ENCODE data around the gene KIF1C. TPM values are rescaled to one million over a fixed set of nuclear protein-coding genes. Genes with fewer than 3 reads are reported as not detected.
"Not testable (repeated sequence)": the region's sequence is repeated elsewhere in the genome, so short reads cannot be mapped to it uniquely, and the experiment has no call there.

The KIF1C gene
- total RNA-seq, 2 donors from 2014 or later, result 195 to 291 TPM

DNA sequence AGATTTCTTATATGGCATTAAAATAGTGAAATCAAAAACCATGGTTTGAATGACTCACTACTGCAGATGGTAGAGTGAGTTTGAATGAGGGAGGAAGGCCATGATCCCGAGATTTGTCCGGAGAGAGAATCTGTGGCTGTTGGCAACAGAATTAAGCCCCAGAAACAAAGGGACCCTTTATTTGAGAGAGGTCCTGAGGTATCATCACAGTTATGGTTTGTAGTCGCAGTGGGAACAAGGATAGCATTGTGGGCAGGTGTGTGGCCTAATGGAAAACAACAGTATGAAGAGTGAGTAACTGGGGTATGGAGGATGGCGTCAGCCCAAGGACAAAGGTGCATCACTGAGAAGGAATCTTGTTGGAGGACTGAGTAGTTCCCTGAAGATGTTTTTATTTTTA is 72.0 kb downstream of the KIF1C start:
- Histone ChIP-seq H3K4me1 (no peaks in the 10 kb centered on the region), H3K27me3 (no peaks in the 10 kb centered on the region), H3K4me3 (no peak overlapping the region), H3K27ac (no peak overlapping the region), H3K9me3 (no peaks in the 10 kb centered on the region), H3K9ac (ENCODE audit: low read depth in 2 of 2, low read length in 2 of 2) (no peak overlapping the region), H3K36me3 (no peaks in the 10 kb centered on the region)
- no peak for DNase-seq
- TF ChIP-seq CTCF (IDR thresholded peaks at IDR 0.05), result no peak
- intact Hi-C loops (cut with DNase I), result no loop called here

DNA sequence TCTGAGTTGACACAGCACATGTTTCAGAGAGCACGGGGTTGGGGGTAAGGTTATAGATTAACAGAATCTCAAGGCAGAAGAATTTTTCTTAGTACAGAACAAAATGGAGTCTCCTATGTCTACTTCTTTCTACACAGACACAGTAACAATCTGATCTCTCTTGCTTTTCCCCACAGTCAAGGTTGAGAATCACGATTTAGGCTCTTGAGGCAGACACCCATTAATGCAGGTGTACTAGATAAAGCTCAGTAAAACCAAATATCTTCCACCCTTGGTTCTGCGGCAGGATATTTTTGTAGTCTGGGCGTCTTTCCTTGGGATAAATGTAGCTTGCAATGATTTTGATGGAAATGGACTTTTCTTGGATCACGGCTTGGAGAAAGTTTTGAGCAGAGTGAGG is 77.7 kb downstream of the KIF1C start:
- not testable (repeated sequence) for H3K36me3 ChIP-seq; H3K9me3 ChIP-seq; H3K27ac ChIP-seq; DNase-seq; H3K27me3 ChIP-seq; H3K9ac ChIP-seq (ENCODE audit: low read depth in 2 of 2, low read length in 2 of 2); H3K4me3 ChIP-seq; H3K4me1 ChIP-seq
- intact Hi-C loops (cut with DNase I), result loop anchor here (5.0 kb wide), 1 partner anchor 37 kb away; the partner anchor contains the start of gene ZNF232

GRCh38 chr17:5077275-5077674 is 79.5 kb downstream of the KIF1C start:
- not testable (repeated sequence) for DNase-seq; H3K9ac ChIP-seq (ENCODE audit: low read depth in 2 of 2, low read length in 2 of 2); H3K36me3 ChIP-seq; H3K27ac ChIP-seq; H3K4me3 ChIP-seq; H3K4me1 ChIP-seq; H3K27me3 ChIP-seq; H3K9me3 ChIP-seq
- intact Hi-C loops (cut with DNase I), result loop anchor here (5.0 kb wide), 1 partner anchor 35 kb away; the partner anchor contains the start of gene ZNF232

- no peaks in the 10 kb centered on the region for H3K36me3 ChIP-seq
- intact Hi-C loops (cut with DNase I), result loop anchor here (5.0 kb wide), 1 partner anchor 35 kb away; the partner anchor contains the start of gene ZNF232
These were observed 80.0 kb downstream of the KIF1C start for GRCh38 chr17:5077781-5078105.

More at GRCh38 chr17:5077781-5078105, 80.0 kb downstream of the KIF1C start:
- H3K27ac ChIP-seq, result peak overlapping the region; percentile 60
- DNase-seq, result no peak
- peak overlapping the region; percentile 87 to 88 for H3K9ac ChIP-seq (ENCODE audit: low read depth in 2 of 2, low read length in 2 of 2)
- TF ChIP-seq CTCF (IDR thresholded peaks at IDR 0.05), result no peak
- peak overlapping the region; percentile 72 for H3K4me3 ChIP-seq
- H3K4me1 ChIP-seq, result no peaks in the 10 kb centered on the region
- H3K27me3 ChIP-seq, result no peaks in the 10 kb centered on the region
- H3K9me3 ChIP-seq, result no peaks in the 10 kb centered on the region

Small RNA genes within 50 kb of the gene (microRNA-seq; reads per million reads assigned to microRNA genes)
- gene MIR6864 (not detected), gene MIR6865 (not detected)

Other genes starting within 250 kb of the KIF1C start
- gene TM4SF5, start 226.1 kb upstream of the KIF1C start, total RNA-seq, result 10 to 100 TPM; 15.1 to 37.7 TPM
- gene VMO1, start 211.6 kb upstream of the KIF1C start, total RNA-seq, result 1 to 10 TPM in 1 of 2 donors, under 1 TPM in 1; 0.91 to 2.0 TPM
- under 1 TPM; 0.35 to 0.40 TPM for gene GLTPD2, start 209.0 kb upstream of the KIF1C start, total RNA-seq
- gene PSMB6, start 201.8 kb upstream of the KIF1C start, total RNA-seq, result 100 to 1,000 TPM in 1 of 2 donors, 10 to 100 TPM in 1; 97.5 to 171 TPM
- 10 to 100 TPM; 18.8 to 28.3 TPM for gene PLD2, start 190.8 kb upstream of the KIF1C start, total RNA-seq
- gene MINK1, start 164.6 kb upstream of the KIF1C start, total RNA-seq, result 100 to 1,000 TPM; 172 to 215 TPM
- 1 to 10 TPM in 1 of 2 donors, under 1 TPM in 1; 0.74 to 1.8 TPM for gene C17orf107, start 98.4 kb upstream of the KIF1C start, total RNA-seq
- gene CHRNE, start 94.9 kb upstream of the KIF1C start, total RNA-seq, result 1 to 10 TPM in 1 of 2 donors, not detected in 1; 1.1 TPM
- not detected for gene GP1BA, start 65.7 kb upstream of the KIF1C start, total RNA-seq
- gene SLC25A11, start 57.9 kb upstream of the KIF1C start, total RNA-seq, result 100 to 1,000 TPM in 1 of 2 donors, 10 to 100 TPM in 1; 73.1 to 116 TPM
- 100 to 1,000 TPM in 1 of 2 donors, 10 to 100 TPM in 1; 92.1 to 120 TPM for gene RNF167, start 57.7 kb upstream of the KIF1C start, total RNA-seq
- 1,000 to 10,000 TPM in 1 of 2 donors, 100 to 1,000 TPM in 1; 839 to 1,278 TPM for gene PFN1, start 49.4 kb upstream of the KIF1C start, total RNA-seq
- 10 to 100 TPM in 1 of 2 donors, 1 to 10 TPM in 1; 3.8 to 17.6 TPM for gene ENO3, start 46.8 kb upstream of the KIF1C start, total RNA-seq
- 10 to 100 TPM; 47.7 to 56.4 TPM for gene SPAG7, start 30.1 kb upstream of the KIF1C start, total RNA-seq
- gene CAMTA2, start 10.3 kb upstream of the KIF1C start, total RNA-seq, result 10 to 100 TPM; 39.8 to 52.6 TPM
- gene INCA1, start 428 bp upstream of the KIF1C start, total RNA-seq, result 1 to 10 TPM; 1.6 to 4.2 TPM
- gene SLC52A1, start 37.5 kb downstream of the KIF1C start, total RNA-seq, result 1 to 10 TPM; 1.7 to 2.6 TPM
- gene ZFP3, start 80.5 kb downstream of the KIF1C start, total RNA-seq, result 1 to 10 TPM; 6.2 to 6.3 TPM
- 10 to 100 TPM in 1 of 2 donors, 1 to 10 TPM in 1; 8.0 to 10.9 TPM for gene ZNF232, start 113.9 kb downstream of the KIF1C start, total RNA-seq
- under 1 TPM in 1 of 2 donors, not detected in 1; 0.13 TPM for gene USP6, start 118.1 kb downstream of the KIF1C start, total RNA-seq
- gene ZNF594, start 193.9 kb downstream of the KIF1C start, total RNA-seq, result 1 to 10 TPM; 3.7 to 4.0 TPM
- gene SCIMP, start 236.9 kb downstream of the KIF1C start, total RNA-seq, result 1 to 10 TPM in 1 of 2 donors, under 1 TPM in 1; 0.86 to 1.5 TPM

Data from colonic mucosa (tissue), 4 donors.